ENCODE results near the gene DACT2. TPM values are rescaled to one million over a fixed set of nuclear protein-coding genes. Genes with fewer than 3 reads are reported as not detected.
"Not testable (repeated sequence)": the region's sequence is repeated elsewhere in the genome, so short reads cannot be mapped to it uniquely, and the experiment has no call there.

DACT2 gene
- total RNA-seq, 1 experiment from 2014 or later: 26.6 TPM

GRCh38 chr6:168268755-168269154 lies 50.8 kb downstream of the DACT2 start:
- no peak overlapping the region for H3K4me3 ChIP-seq (ENCODE audit: insufficient read depth, low read depth, low read length)
- H3K36me3 ChIP-seq (replicated peaks; ENCODE audit: control insufficient read depth, insufficient read depth, low read length): no peaks in the 10 kb centered on the region
- H3K27me3 ChIP-seq (ENCODE audit: control insufficient read depth, insufficient read depth, low read length): no peaks in the 10 kb centered on the region
- no peak for DNase-seq

- H3K36me3 ChIP-seq (replicated peaks; ENCODE audit: control insufficient read depth, insufficient read depth, low read length); H3K4me3 ChIP-seq (ENCODE audit: insufficient read depth, low read depth, low read length); H3K27me3 ChIP-seq (ENCODE audit: control insufficient read depth, insufficient read depth, low read length); DNase-seq: not testable (repeated sequence)
These were observed 51.8 kb downstream of the DACT2 start for GRCh38 chr6:168267779-168268178.

DNA sequence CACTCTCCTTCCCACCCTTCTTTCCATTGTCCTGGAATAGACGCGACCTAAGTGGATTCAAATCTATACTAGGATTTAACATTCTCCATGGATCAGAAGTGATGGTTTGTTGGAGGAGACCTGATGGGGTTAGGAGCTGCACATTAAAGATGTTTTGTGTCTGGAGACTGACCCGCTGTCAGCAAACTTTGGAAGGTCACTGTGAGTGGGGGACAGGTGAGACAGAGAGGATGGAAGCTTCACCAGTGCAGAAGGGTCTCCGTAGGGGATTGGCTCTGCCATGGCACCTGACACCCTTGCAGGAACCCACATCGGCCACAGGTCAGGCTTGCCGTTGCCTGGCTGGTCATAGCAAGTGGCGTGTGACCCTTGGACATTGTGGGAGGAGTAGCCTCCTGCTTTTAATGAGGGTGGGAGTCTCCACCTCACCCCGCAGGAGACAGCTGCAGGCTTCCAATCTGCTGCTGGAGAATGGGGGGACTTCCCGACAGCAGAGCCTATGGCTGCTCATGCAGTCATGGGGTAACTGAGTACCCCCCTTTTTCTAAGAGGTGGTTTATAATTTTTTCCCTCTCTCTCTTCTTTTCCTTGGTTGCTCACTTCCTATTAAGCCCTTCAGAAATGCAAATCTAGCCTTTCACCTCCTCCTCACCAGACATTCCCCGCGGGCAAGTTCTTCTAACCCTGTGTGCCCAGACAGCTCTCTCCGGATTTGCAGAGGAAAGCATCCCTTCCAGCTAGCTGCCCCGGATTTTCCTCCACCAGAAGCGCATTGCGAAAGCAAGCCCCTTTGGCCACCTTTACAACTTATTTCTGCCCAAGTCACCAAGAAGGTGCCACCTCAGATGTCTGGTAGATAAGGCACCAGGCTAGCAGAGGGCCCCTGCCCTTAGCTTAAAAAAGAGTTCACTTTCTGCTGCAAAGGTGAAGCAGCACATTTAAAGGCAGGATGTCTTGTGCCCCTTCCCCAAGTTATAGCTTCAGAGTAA lies 53.5 kb downstream of the DACT2 start:
- peak; percentile 55 for DNase-seq
- Histone ChIP-seq H3K27me3 (ENCODE audit: control insufficient read depth, insufficient read depth, low read length) (no peaks in the 10 kb centered on the region), H3K36me3 (replicated peaks; ENCODE audit: control insufficient read depth, insufficient read depth, low read length) (no peaks in the 10 kb centered on the region), H3K4me3 (ENCODE audit: insufficient read depth, low read depth, low read length) (no peak overlapping the region)

DNA sequence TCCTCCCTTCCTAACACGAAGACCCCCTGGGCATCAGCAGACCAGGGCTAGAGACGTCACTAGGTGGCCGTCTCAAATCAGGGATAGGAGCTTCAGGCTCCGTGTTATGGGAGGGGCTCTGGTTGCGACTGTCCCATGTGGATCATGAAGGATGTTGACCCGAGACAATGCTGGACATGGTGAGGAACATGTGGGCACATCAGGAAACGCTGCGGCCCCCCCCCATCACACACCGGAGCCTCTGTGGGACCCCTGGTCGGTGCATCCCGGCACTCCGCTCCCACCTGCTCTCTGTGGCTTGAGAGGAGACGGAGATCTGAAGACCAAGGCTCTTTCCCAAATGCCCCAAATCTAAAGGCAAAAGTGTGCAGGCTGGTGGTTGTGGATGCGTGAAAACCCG lies 54.2 kb downstream of the DACT2 start:
- DNase-seq: no peak
- Histone ChIP-seq H3K4me3 (ENCODE audit: insufficient read depth, low read depth, low read length) (no peak overlapping the region), H3K36me3 (replicated peaks; ENCODE audit: control insufficient read depth, insufficient read depth, low read length) (no peaks in the 10 kb centered on the region), H3K27me3 (ENCODE audit: control insufficient read depth, insufficient read depth, low read length) (no peaks in the 10 kb centered on the region)

GRCh38 chr6:168264593-168265335 lies 54.8 kb downstream of the DACT2 start:
- no peak overlapping the region for H3K4me3 ChIP-seq (ENCODE audit: insufficient read depth, low read depth, low read length)
- DNase-seq: no peak
- H3K36me3 ChIP-seq (replicated peaks; ENCODE audit: control insufficient read depth, insufficient read depth, low read length): no peaks in the 10 kb centered on the region
- no peaks in the 10 kb centered on the region for H3K27me3 ChIP-seq (ENCODE audit: control insufficient read depth, insufficient read depth, low read length)

DNA sequence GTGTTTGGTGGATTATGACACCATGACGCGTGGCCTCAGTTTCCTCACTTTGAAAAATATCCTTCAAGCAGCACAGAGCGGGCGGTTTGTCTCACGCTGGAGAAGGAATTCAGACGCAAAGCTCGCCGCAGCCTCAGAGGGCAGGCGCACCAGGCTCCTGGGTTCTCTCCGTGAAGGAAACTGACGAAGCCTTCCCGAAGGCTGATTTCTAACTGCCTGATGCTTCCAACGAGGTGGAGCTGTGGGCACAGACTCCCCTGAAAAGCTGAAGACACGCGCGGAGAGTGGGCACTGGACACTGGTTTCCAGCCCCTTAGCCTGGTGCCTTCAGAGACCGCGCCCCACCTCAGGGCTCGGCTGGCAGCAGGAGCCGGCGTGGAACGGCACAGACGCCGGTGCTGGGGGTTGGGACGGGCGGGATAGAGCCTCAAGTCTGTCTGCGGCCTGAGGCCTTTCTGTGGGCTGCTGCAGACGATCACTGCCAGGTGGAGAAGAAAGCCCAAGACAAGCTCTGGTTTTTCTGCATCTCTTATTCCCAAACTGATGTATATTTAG lies 56.1 kb downstream of the DACT2 start:
- H3K4me3 ChIP-seq (ENCODE audit: insufficient read depth, low read depth, low read length): no peak overlapping the region
- no peaks in the 10 kb centered on the region for H3K36me3 ChIP-seq (replicated peaks; ENCODE audit: control insufficient read depth, insufficient read depth, low read length)
- H3K27me3 ChIP-seq (ENCODE audit: control insufficient read depth, insufficient read depth, low read length): no peaks in the 10 kb centered on the region
- DNase-seq: no peak

GRCh38 chr6:168261234-168261633 lies 58.3 kb downstream of the DACT2 start:
- no peak for DNase-seq
- Histone ChIP-seq H3K27me3 (ENCODE audit: control insufficient read depth, insufficient read depth, low read length) (no peaks in the 10 kb centered on the region), H3K4me3 (ENCODE audit: insufficient read depth, low read depth, low read length) (no peak overlapping the region), H3K36me3 (replicated peaks; ENCODE audit: control insufficient read depth, insufficient read depth, low read length) (no peaks in the 10 kb centered on the region)

DNA sequence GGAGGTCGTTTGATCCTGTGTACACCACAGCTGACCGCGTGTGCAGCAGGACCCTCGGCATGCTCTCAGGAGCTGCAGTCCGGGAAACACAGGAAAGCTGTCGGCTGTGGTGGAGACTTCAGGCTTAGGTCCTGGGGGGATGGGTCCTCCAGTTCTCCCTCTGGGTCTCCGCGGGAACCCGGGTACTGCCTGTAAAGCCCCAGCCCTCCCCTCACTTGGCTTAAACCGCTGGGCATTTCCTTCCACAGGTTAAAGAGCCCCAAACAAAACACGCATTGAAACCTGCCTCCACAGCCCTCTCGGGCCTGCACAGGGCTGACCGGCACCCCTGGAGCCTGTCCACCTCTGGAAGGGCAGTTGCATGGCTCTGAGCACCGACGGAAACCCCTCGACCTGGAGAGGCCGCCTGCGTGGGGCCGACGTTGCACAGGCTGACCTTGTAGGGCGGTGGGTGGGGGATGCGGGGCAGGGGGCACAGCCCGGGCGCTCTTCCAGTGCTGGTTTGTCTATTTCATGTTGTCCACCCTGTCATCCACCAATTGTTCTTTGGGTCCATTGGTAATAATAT lies 59.1 kb downstream of the DACT2 start:
- Histone ChIP-seq H3K27me3 (ENCODE audit: control insufficient read depth, insufficient read depth, low read length) (no peaks in the 10 kb centered on the region), H3K36me3 (replicated peaks; ENCODE audit: control insufficient read depth, insufficient read depth, low read length) (no peaks in the 10 kb centered on the region), H3K4me3 (ENCODE audit: insufficient read depth, low read depth, low read length) (no peak overlapping the region)
- no peak for DNase-seq

DNA sequence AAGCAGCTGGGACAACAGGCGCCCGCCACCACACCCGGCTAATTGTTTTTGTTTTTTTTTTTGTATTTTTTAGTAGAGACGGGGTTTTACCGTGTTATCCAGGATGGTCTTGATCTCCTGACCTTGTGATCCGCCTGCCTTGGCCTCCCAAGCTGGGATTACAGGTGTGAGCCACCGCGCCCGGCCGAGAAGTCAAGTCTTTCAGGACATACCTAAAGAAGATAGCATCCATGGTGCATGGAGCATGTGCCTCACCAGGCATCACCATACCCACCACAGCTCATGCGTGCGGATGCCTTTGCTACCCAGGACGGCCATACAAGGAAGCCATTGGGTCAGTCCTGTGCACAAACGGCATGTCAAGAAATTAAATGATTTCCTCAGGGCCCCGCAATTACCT lies 60.8 kb downstream of the DACT2 start:
- no peaks in the 10 kb centered on the region for H3K36me3 ChIP-seq (replicated peaks; ENCODE audit: control insufficient read depth, insufficient read depth, low read length)
- no peak for DNase-seq
- no peak overlapping the region for H3K4me3 ChIP-seq (ENCODE audit: insufficient read depth, low read depth, low read length)
- no peaks in the 10 kb centered on the region for H3K27me3 ChIP-seq (ENCODE audit: control insufficient read depth, insufficient read depth, low read length)

DNA sequence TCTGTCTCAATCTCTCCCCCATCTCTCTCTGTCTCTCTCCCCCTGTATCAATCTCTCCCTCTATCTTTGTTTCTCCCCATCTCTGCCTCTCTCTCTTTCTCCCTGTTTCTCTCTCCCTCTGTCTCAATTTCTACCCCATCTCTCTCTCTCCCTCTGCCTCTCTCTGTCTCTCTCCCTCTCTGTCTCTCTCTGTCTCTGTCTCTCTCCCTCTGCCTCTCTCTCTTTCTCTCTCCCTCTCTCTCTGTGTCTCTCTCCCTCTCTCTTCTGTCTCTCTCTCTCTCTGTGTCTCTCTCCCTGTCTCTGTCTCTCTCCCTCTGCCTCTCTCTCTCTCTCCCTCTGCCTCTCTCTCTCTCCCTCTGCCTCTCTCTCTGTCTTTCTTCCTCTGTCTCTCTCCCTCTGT lies 62.6 kb downstream of the DACT2 start:
- Histone ChIP-seq H3K27me3 (ENCODE audit: control insufficient read depth, insufficient read depth, low read length) (no peaks in the 10 kb centered on the region), H3K4me3 (ENCODE audit: insufficient read depth, low read depth, low read length) (no peak overlapping the region), H3K36me3 (replicated peaks; ENCODE audit: control insufficient read depth, insufficient read depth, low read length) (no peaks in the 10 kb centered on the region)
- no peak for DNase-seq

Other genes starting within 250 kb of the DACT2 start
- gene FRMD1, start 240.6 kb downstream of the DACT2 start, total RNA-seq (2014; rRNA removed; shearing (Covaris generic)): 0.11 TPM in 1 of 2 replicates, not detected in the other
- gene SMOC2, start 121.4 kb upstream of the DACT2 start, total RNA-seq (2014; rRNA removed; shearing (Covaris generic)): 0.18 and 0.45 TPM in 2 replicates